CD14-positive monocyte (primary cell): ENCODE measurements around the gene IGLL1. TPM values are rescaled to one million over a fixed set of nuclear protein-coding genes. Genes with fewer than 3 reads are reported as not detected.

Experiments used
- DNase-seq, 3 donors: peaks; one replicate each; pipeline ENCODE4 v3.0.0-alpha.2; 2011 to 2022
- H2AFZ ChIP-seq: 2 replicates; pipeline ENCODE4 v1.6.0; 2012; ENCODE audit warnings: mild to moderate bottlenecking, low read depth, low read length, inconsistent platforms; ENCODE audit not compliant: insufficient read depth, poor library complexity, severe bottlenecking
- H3K27ac ChIP-seq, 2 donors: 1 replicate in 1 of 2; 2 replicates in 1 of 2; pipeline ENCODE4 v1.5.1; 2012 to 2013; ENCODE audit warnings: low read length in 2 of 2, control low read depth in 1 of 2, inconsistent platforms in 1 of 2, low read depth in 1 of 2, mild to moderate bottlenecking in 1 of 2
- H3K27me3 ChIP-seq, 2 donors: one replicate each; pipeline versions ENCODE4 v1.6.0 to v1.6.1; 2011 to 2013; ENCODE audit warnings: low read length in 2 of 2; ENCODE audit not compliant: control insufficient read depth in 2 of 2, insufficient read depth in 2 of 2
- H3K36me3 ChIP-seq, 2 donors: replicated peaks in 1 of 2; 1 replicate in 1 of 2; 2 replicates in 1 of 2; pipeline versions ENCODE4 v1.5.1 to v1.6.1; 2012 to 2013; ENCODE audit warnings: low read length in 2 of 2, control low read depth in 1 of 2, inconsistent platforms in 1 of 2, mild to moderate bottlenecking in 1 of 2; ENCODE audit not compliant: insufficient read depth in 2 of 2, control insufficient read depth in 1 of 2
- H3K4me1 ChIP-seq, 2 donors: 1 replicate in 1 of 2; 2 replicates in 1 of 2; pipeline versions ENCODE4 v1.5.1 to v1.6.1; 2012 to 2013; ENCODE audit warnings: low read length in 2 of 2, control low read depth in 1 of 2, inconsistent platforms in 1 of 2, mild to moderate bottlenecking in 1 of 2, moderate library complexity in 1 of 2; ENCODE audit not compliant: insufficient read depth in 2 of 2, control insufficient read depth in 1 of 2
- H3K4me2 ChIP-seq: replicated peaks from 2 replicates; pipeline ENCODE3; 2012; ENCODE audit warnings: low read length, moderate library complexity, mild to moderate bottlenecking; ENCODE audit not compliant: poor library complexity, severe bottlenecking; ENCODE audit errors: extremely low read depth
- H3K4me3 ChIP-seq, 3 experiments: fragments of 200-600 bp in 1 of 3; sonication (generic) in 1 of 3; replicated peaks in 1 of 3; 1 replicate in 2 of 3; 2 replicates in 1 of 3; pipeline ENCODE4 v1.5.1; 2011 to 2013; ENCODE audit warnings: low read length in 3 of 3, mild to moderate bottlenecking in 3 of 3, control low read depth in 2 of 3, low read depth in 2 of 3, inconsistent platforms in 1 of 3, moderate library complexity in 1 of 3
- H3K79me2 ChIP-seq: 2 replicates; pipeline ENCODE4 v1.6.0; 2012; ENCODE audit warnings: mild to moderate bottlenecking, control low read depth, inconsistent platforms, low read length, moderate library complexity; ENCODE audit not compliant: insufficient read depth
- H3K9ac ChIP-seq: 2 replicates; pipeline ENCODE4 v1.6.0; 2017; ENCODE audit warnings: low read length, mild to moderate bottlenecking; ENCODE audit not compliant: insufficient read depth, poor library complexity, severe bottlenecking
- H3K9me3 ChIP-seq, 2 donors: replicated peaks in 1 of 2; 1 replicate in 1 of 2; 2 replicates in 1 of 2; pipeline versions ENCODE4 v1.5.1 to v1.6.1; 2012 to 2013; ENCODE audit warnings: low read length in 2 of 2, control low read depth in 1 of 2; ENCODE audit not compliant: control insufficient read depth in 1 of 2, insufficient read depth in 1 of 2
- H4K20me1 ChIP-seq: 2 replicates; pipeline ENCODE4 v1.6.0; 2012; ENCODE audit warnings: mild to moderate bottlenecking, low read length, control low read depth, moderate library complexity; ENCODE audit not compliant: insufficient read depth
- H3K27ac Mint-ChIP-seq, 7 donors: one replicate each; pipeline ENCODE4 v1.8.0; 2020; ENCODE audit warnings: mild to moderate bottlenecking in 7 of 7, mixed read lengths in 7 of 7, moderate library complexity in 6 of 7, inconsistent platforms in 2 of 7
- H3K27me3 Mint-ChIP-seq, 3 donors: one replicate each; pipeline ENCODE4 v1.8.0; 2021 to 2022; ENCODE audit warnings: low read depth in 3 of 3, mild to moderate bottlenecking in 3 of 3, mixed read lengths in 3 of 3, moderate library complexity in 3 of 3, inconsistent platforms in 1 of 3
- H3K36me3 Mint-ChIP-seq, 2 donors: one replicate each; pipeline ENCODE4 v1.8.0; 2020; ENCODE audit warnings: mixed read lengths in 2 of 2, inconsistent platforms in 1 of 2, mild to moderate bottlenecking in 1 of 2
- H3K4me1 Mint-ChIP-seq: one replicate; pipeline ENCODE4 v1.8.0; 2020; ENCODE audit warnings: mild to moderate bottlenecking, mixed read lengths
- H3K4me3 Mint-ChIP-seq, 2 donors: one replicate each; pipeline ENCODE4 v1.8.0; 2020; ENCODE audit warnings: mild to moderate bottlenecking in 2 of 2, mixed read lengths in 2 of 2, moderate library complexity in 1 of 2
- H3K9me3 Mint-ChIP-seq, 7 donors: one replicate each; pipeline ENCODE4 v1.8.0; 2020 to 2022; ENCODE audit warnings: mixed read lengths in 7 of 7, mild to moderate bottlenecking in 6 of 7, moderate library complexity in 6 of 7, inconsistent platforms in 2 of 7
- CTCF ChIP-seq: fragments of 200-600 bp; IDR thresholded peaks from one replicate; pipeline ENCODE4 v1.8.0; 2022; ENCODE audit warnings: antibody characterized with exemption, mild to moderate bottlenecking
- WGBS: methylation state at CpG from one replicate; pipeline ENCODE4 v1.1.5; 2013; ENCODE audit warnings: missing lambda C conversion rate; ENCODE audit not compliant: insufficient coverage; 5-methylcytosine and 5-hydroxymethylcytosine counted together
- intact Hi-C, 2 donors: fragments of 100-400 bp; cut with micrococcal nuclease; formaldehyde crosslinking; loops; one replicate each; pipeline versions ENCODE4 v1.15.0 to v1.15.1; 2023
- polyA plus RNA-seq, 3 donors: library from polyadenylated mRNA; depleted of rRNA in 1 of 3; unstranded in 2 of 3; stranded (reverse) in 1 of 3; fragments of 300-500 nt in 2 of 3; fragments of >200 nt in 1 of 3; fragmentation: Illumina TruSeq in 2 of 3; gene quantifications; 1 replicate in 2 of 3; 2 replicates in 1 of 3; pipeline ENCODE4 v1.2.3, GENCODE V29; 2012 to 2021

The IGLL1 gene
- polyA plus RNA-seq, 3 donors = not detected

GRCh38 chr22:23530106-23530505, 50.0 kb downstream of the IGLL1 start:
- H3K27me3 ChIP-seq = no peaks in the 10 kb centered on the region
- H3K4me2 ChIP-seq = no peak overlapping the region
- DNase-seq = no peak
- intact Hi-C loops = no loop called here
- H3K9ac ChIP-seq = no peak overlapping the region
- H2AFZ ChIP-seq = no peak overlapping the region
- no peaks in the 10 kb centered on the region for H3K9me3 ChIP-seq
- no peaks in the 10 kb centered on the region for H3K4me1 ChIP-seq
- WGBS = no CpG with 5 or more reads among the region's 2 CpGs
- Mint-ChIP-seq H3K27ac (no peak overlapping the region), H3K36me3 (no peaks in the 10 kb centered on the region), H3K27me3 (peaks cover 3 to 8% (median 5%) of the 10 kb centered on the region in 3 donors), H3K4me1 (peaks cover 9% of the 10 kb centered on the region), H3K4me3 (no peak overlapping the region), H3K9me3 (no peaks in the 10 kb centered on the region)
- TF ChIP-seq CTCF = no peak
- no peaks in the 10 kb centered on the region for H3K79me2 ChIP-seq
- H4K20me1 ChIP-seq = no peaks in the 10 kb centered on the region
- H3K36me3 ChIP-seq = no peaks in the 10 kb centered on the region
- H3K27ac ChIP-seq = no peak overlapping the region
- H3K4me3 ChIP-seq = no peak overlapping the region

- no peak for TF ChIP-seq CTCF
- no peak for DNase-seq
- no peak overlapping the region for H3K9ac ChIP-seq
- no peak overlapping the region for H2AFZ ChIP-seq
- intact Hi-C loops = no loop called here
- no peaks in the 10 kb centered on the region for H3K36me3 ChIP-seq
- Mint-ChIP-seq H3K9me3 (no peaks in the 10 kb centered on the region), H3K36me3 (no peaks in the 10 kb centered on the region), H3K27me3 (peaks cover 4 to 12% (median 5%) of the 10 kb centered on the region in 3 donors), H3K4me1 (peaks cover 9% of the 10 kb centered on the region), H3K4me3 (no peak overlapping the region), H3K27ac (no peak overlapping the region)
- H3K4me3 ChIP-seq = no peak overlapping the region
- WGBS = 45% methylated on average over 8 of the region's 12 CpGs
- no peak overlapping the region for H3K4me2 ChIP-seq
- no peaks in the 10 kb centered on the region for H3K9me3 ChIP-seq
- no peaks in the 10 kb centered on the region for H3K4me1 ChIP-seq
- no peak overlapping the region for H3K27ac ChIP-seq
- H4K20me1 ChIP-seq = no peaks in the 10 kb centered on the region
- H3K79me2 ChIP-seq = no peaks in the 10 kb centered on the region
- H3K27me3 ChIP-seq = no peaks in the 10 kb centered on the region
Measured at GRCh38 chr22:23529166-23530103, 50.7 kb downstream of the IGLL1 start.
